ENCODE results near the gene GATA1. TPM values are rescaled to one million over a fixed set of nuclear protein-coding genes. Genes with fewer than 3 reads are reported as not detected.

Gene GATA1
- total RNA-seq, 5 donors from 2014 or later (not counting 1 experiment from before 2014, with no cell fraction given): 0.23 to 0.64 (median 0.43) TPM

- H3K27me3 ChIP-seq (replicated peaks in 1 of 2; ENCODE audit: control insufficient read depth in 2 of 2, extremely low read depth in 1 of 2, insufficient read depth in 2 of 2, low read length in 1 of 2): peaks cover 0 to 59% of the 10 kb centered on the region in 2 experiments
- H3K9me3 ChIP-seq: no peaks in the 10 kb centered on the region
- CTCF ChIA-PET: no interaction called here
- Mint-ChIP-seq H3K4me3 (no peak overlapping the region), H3K36me3 (no peaks in the 10 kb centered on the region), H3K27ac (no peak overlapping the region), H3K4me1 (peaks cover 19 to 25% (median 23%) of the 10 kb centered on the region in 3 donors), H3K9me3 (no peaks in the 10 kb centered on the region), H3K27me3 (peaks cover 41 to 46% of the 10 kb centered on the region in 2 donors)
- no peak for ATAC-seq (replicated peaks in 1 of 4)
- peaks cover 0 to 26% of the 10 kb centered on the region in 2 experiments for H3K4me1 ChIP-seq (ENCODE audit: control insufficient read depth in 1 of 2, extremely low read depth in 1 of 2, insufficient read depth in 2 of 2, low read length in 2 of 2)
- DNase-seq: no peak
- H3K27ac ChIP-seq (ENCODE audit: low read length): no peak overlapping the region
- WGBS (ENCODE audit: insufficient coverage): 23% methylated on average over 33 of the region's 58 CpGs
- H3K4me3 ChIP-seq (ENCODE audit: control insufficient read depth in 1 of 2, extremely low read depth in 1 of 2, low read length in 1 of 2): no peak overlapping the region
- H3K36me3 ChIP-seq (ENCODE audit: control insufficient read depth in 2 of 2, extremely low read depth in 1 of 2, insufficient read depth in 1 of 2, low read length in 1 of 2): no peaks in the 10 kb centered on the region
- POLR2A ChIA-PET: no interaction called here
These were observed 44.9 kb downstream of the GATA1 start for GRCh38 chrX:48831136-48831908.

- H3K36me3 Mint-ChIP-seq: no peaks in the 10 kb centered on the region
- ATAC-seq (replicated peaks in 1 of 4) (no peak), DNase-seq (no peak)
- H3K27me3 Mint-ChIP-seq: peaks cover 43 to 48% of the 10 kb centered on the region in 2 donors
- Histone ChIP-seq H3K36me3 (ENCODE audit: control insufficient read depth in 2 of 2, extremely low read depth in 1 of 2, insufficient read depth in 1 of 2, low read length in 1 of 2) (no peaks in the 10 kb centered on the region), H3K9me3 (no peaks in the 10 kb centered on the region), H3K4me1 (ENCODE audit: control insufficient read depth in 1 of 2, extremely low read depth in 1 of 2, insufficient read depth in 2 of 2, low read length in 2 of 2) (peaks cover 0 to 26% of the 10 kb centered on the region in 2 experiments), H3K4me3 (ENCODE audit: control insufficient read depth in 1 of 2, extremely low read depth in 1 of 2, low read length in 1 of 2) (no peak overlapping the region), H3K27me3 (replicated peaks in 1 of 2; ENCODE audit: control insufficient read depth in 2 of 2, extremely low read depth in 1 of 2, insufficient read depth in 2 of 2, low read length in 1 of 2) (peaks cover 0 to 56% of the 10 kb centered on the region in 2 experiments), H3K27ac (ENCODE audit: low read length) (no peak overlapping the region)
- H3K27ac Mint-ChIP-seq: no peak overlapping the region
- no peak overlapping the region for H3K4me3 Mint-ChIP-seq
- no peaks in the 10 kb centered on the region for H3K9me3 Mint-ChIP-seq
- 5% methylated on average over 40 of the region's 57 CpGs for WGBS (ENCODE audit: insufficient coverage)
- ChIA-PET CTCF (no interaction called here), POLR2A (no interaction called here)
- H3K4me1 Mint-ChIP-seq: peaks cover 19 to 27% (median 23%) of the 10 kb centered on the region in 3 donors
These were observed 45.5 kb downstream of the GATA1 start for GRCh38 chrX:48831909-48832291.

- CTCF ChIA-PET: no interaction called here
- H3K27ac ChIP-seq (ENCODE audit: low read length): no peak overlapping the region
- Mint-ChIP-seq H3K36me3 (no peaks in the 10 kb centered on the region), H3K27ac (no peak overlapping the region), H3K27me3 (peaks cover 32 to 35% of the 10 kb centered on the region in 2 donors), H3K9me3 (no peaks in the 10 kb centered on the region), H3K4me1 (peaks cover 16 to 22% (median 17%) of the 10 kb centered on the region in 3 donors), H3K4me3 (peak overlapping the region; percentile 55 to 77 (median 76))
- H3K4me3 ChIP-seq (ENCODE audit: control insufficient read depth in 1 of 2, extremely low read depth in 1 of 2, low read length in 1 of 2): no peak overlapping the region
- WGBS (ENCODE audit: insufficient coverage): no CpG with 5 or more reads among the region's 9 CpGs
- H3K27me3 ChIP-seq (replicated peaks in 1 of 2; ENCODE audit: control insufficient read depth in 2 of 2, extremely low read depth in 1 of 2, insufficient read depth in 2 of 2, low read length in 1 of 2): peaks cover 0 to 49% of the 10 kb centered on the region in 2 experiments
- POLR2A ChIA-PET: no interaction called here
- H3K36me3 ChIP-seq (ENCODE audit: control insufficient read depth in 2 of 2, extremely low read depth in 1 of 2, insufficient read depth in 1 of 2, low read length in 1 of 2): no peaks in the 10 kb centered on the region
- DNase-seq: no peak
- peaks cover 0 to 21% of the 10 kb centered on the region in 2 experiments for H3K4me1 ChIP-seq (ENCODE audit: control insufficient read depth in 1 of 2, extremely low read depth in 1 of 2, insufficient read depth in 2 of 2, low read length in 2 of 2)
- ATAC-seq (replicated peaks in 1 of 4): no peak
- no peaks in the 10 kb centered on the region for H3K9me3 ChIP-seq
These were observed 47.2 kb downstream of the GATA1 start for GRCh38 chrX:48833542-48834138.

DNA sequence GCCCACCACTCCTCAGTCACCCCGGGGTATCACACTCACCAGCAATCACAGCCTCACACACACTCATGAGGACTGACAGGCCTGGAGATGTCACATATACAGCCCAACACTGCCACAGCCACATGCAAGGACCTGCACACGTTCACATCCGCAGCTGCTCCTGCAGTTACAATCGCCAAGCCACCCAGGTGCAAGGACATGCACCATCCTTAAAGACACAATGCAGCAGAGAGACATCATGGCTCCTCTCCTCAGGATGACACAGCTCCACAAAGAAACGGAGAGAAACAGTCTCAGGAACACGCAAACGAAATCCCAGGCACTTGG lies 48.0 kb downstream of the GATA1 start:
- CTCF ChIA-PET: no interaction called here
- Histone ChIP-seq H3K27ac (ENCODE audit: low read length) (no peak overlapping the region), H3K4me3 (ENCODE audit: control insufficient read depth in 1 of 2, extremely low read depth in 1 of 2, low read length in 1 of 2) (no peak overlapping the region), H3K9me3 (no peaks in the 10 kb centered on the region), H3K4me1 (ENCODE audit: control insufficient read depth in 1 of 2, extremely low read depth in 1 of 2, insufficient read depth in 2 of 2, low read length in 2 of 2) (peaks cover 0 to 21% of the 10 kb centered on the region in 2 experiments), H3K27me3 (replicated peaks in 1 of 2; ENCODE audit: control insufficient read depth in 2 of 2, extremely low read depth in 1 of 2, insufficient read depth in 2 of 2, low read length in 1 of 2) (peaks cover 0 to 43% of the 10 kb centered on the region in 2 experiments), H3K36me3 (ENCODE audit: control insufficient read depth in 2 of 2, extremely low read depth in 1 of 2, insufficient read depth in 1 of 2, low read length in 1 of 2) (no peaks in the 10 kb centered on the region)
- no CpG with 5 or more reads among the region's 7 CpGs for WGBS (ENCODE audit: insufficient coverage)
- DNase-seq (peak in 1 of 35 experiments; percentile 18), ATAC-seq (replicated peaks in 1 of 4) (peak in 3 of 4 experiments; percentile 26 to 32 (median 28))
- H3K27ac Mint-ChIP-seq: no peak overlapping the region
- no peaks in the 10 kb centered on the region for H3K36me3 Mint-ChIP-seq
- peaks cover 16 to 22% (median 17%) of the 10 kb centered on the region in 3 donors for H3K4me1 Mint-ChIP-seq
- POLR2A ChIA-PET: interaction anchor here in 1 of 2 donors (0.7 kb wide), 1 partner anchor 180 kb away, joined by 8 read pairs; no protein-coding TSS in a partner anchor
- H3K4me3 Mint-ChIP-seq: peak overlapping the region; percentile 76 to 83 (median 77)
- no peaks in the 10 kb centered on the region for H3K9me3 Mint-ChIP-seq
- peaks cover 31 to 34% of the 10 kb centered on the region in 2 donors for H3K27me3 Mint-ChIP-seq

GRCh38 chrX:48835524-48836329 lies 49.3 kb downstream of the GATA1 start, which contains the start of gene PCSK1N:
TSS of gene PCSK1N (minus strand) at chrX:48835610. CDS start at chrX:48835532, 78 bp downstream.
- H3K36me3 ChIP-seq (ENCODE audit: control insufficient read depth in 2 of 2, extremely low read depth in 1 of 2, insufficient read depth in 1 of 2, low read length in 1 of 2): no peaks in the 10 kb centered on the region
- DNase-seq: peak in 25 of 35 experiments; percentile 9 to 65 (median 31)
- Mint-ChIP-seq H3K27ac (peak within 1 kb of the TSS in 1 of 2 donors; percentile 15), H3K27me3 (peaks cover 22 to 26% of the 10 kb centered on the region in 2 donors), H3K4me3 (peak within 1 kb of the TSS; percentile 76 to 83 (median 77)), H3K36me3 (no peaks in the 10 kb centered on the region), H3K9me3 (no peaks in the 10 kb centered on the region), H3K4me1 (peaks cover 16 to 22% (median 17%) of the 10 kb centered on the region in 3 donors)
- POLR2A ChIA-PET: interaction anchor here (0.6 to 0.7 kb wide), 2 partner anchors 31 to 90 kb away, joined by 6 to 9 read pairs; no protein-coding TSS in a partner anchor
- peak; percentile 43 to 74 (median 59) for ATAC-seq (replicated peaks in 1 of 4)
- CTCF ChIA-PET: interaction anchor here in 1 of 2 donors (1.0 to 1.2 kb wide), 2 partner anchors 34 to 62 kb away, joined by 3 to 5 read pairs; partner anchors contain the start of genes PQBP1 and TIMM17B
- no CpG with 5 or more reads among the region's 35 CpGs for WGBS (ENCODE audit: insufficient coverage)
- H3K27ac ChIP-seq (ENCODE audit: low read length): no peak within 1 kb of the TSS
- H3K4me1 ChIP-seq (ENCODE audit: control insufficient read depth in 1 of 2, extremely low read depth in 1 of 2, insufficient read depth in 2 of 2, low read length in 2 of 2): peaks cover 0 to 21% of the 10 kb centered on the region in 2 experiments
- H3K27me3 ChIP-seq (replicated peaks in 1 of 2; ENCODE audit: control insufficient read depth in 2 of 2, extremely low read depth in 1 of 2, insufficient read depth in 2 of 2, low read length in 1 of 2): peaks cover 0 to 34% of the 10 kb centered on the region in 2 experiments
- H3K9me3 ChIP-seq: no peaks in the 10 kb centered on the region
- H3K4me3 ChIP-seq (ENCODE audit: control insufficient read depth in 1 of 2, extremely low read depth in 1 of 2, low read length in 1 of 2): peak within 1 kb of the TSS; percentile 37 to 38

GRCh38 chrX:48839686-48840085 lies 53.3 kb downstream of the GATA1 start:
- Histone ChIP-seq H3K9me3 (no peaks in the 10 kb centered on the region), H3K4me3 (ENCODE audit: control insufficient read depth in 1 of 2, extremely low read depth in 1 of 2, low read length in 1 of 2) (no peak overlapping the region), H3K27ac (ENCODE audit: low read length) (no peak overlapping the region), H3K27me3 (replicated peaks in 1 of 2; ENCODE audit: control insufficient read depth in 2 of 2, extremely low read depth in 1 of 2, insufficient read depth in 2 of 2, low read length in 1 of 2) (peaks cover 0 to 8% of the 10 kb centered on the region in 2 experiments), H3K4me1 (ENCODE audit: control insufficient read depth in 1 of 2, extremely low read depth in 1 of 2, insufficient read depth in 2 of 2, low read length in 2 of 2) (peaks cover 0 to 8% of the 10 kb centered on the region in 2 experiments), H3K36me3 (ENCODE audit: control insufficient read depth in 2 of 2, extremely low read depth in 1 of 2, insufficient read depth in 1 of 2, low read length in 1 of 2) (no peaks in the 10 kb centered on the region)
- Mint-ChIP-seq H3K9me3 (no peaks in the 10 kb centered on the region), H3K4me1 (peaks cover 3 to 8% (median 5%) of the 10 kb centered on the region in 3 donors), H3K36me3 (no peaks in the 10 kb centered on the region), H3K4me3 (no peak overlapping the region), H3K27ac (no peak overlapping the region), H3K27me3 (peaks cover 9 to 19% of the 10 kb centered on the region in 2 donors)
- no peak for DNase-seq
- CTCF ChIA-PET: no interaction called here
- 90% methylated on average over 2 of the region's 10 CpGs for WGBS (ENCODE audit: insufficient coverage)
- ATAC-seq (replicated peaks in 1 of 4): no peak
- POLR2A ChIA-PET: no interaction called here
